OCI-LY7 (cell line): Measurements from ENCODE around the gene FLNC. TPM values are rescaled to one million over a fixed set of nuclear protein-coding genes. Genes with fewer than 3 reads are reported as not detected.

Experiments
- BruUV-seq: library from RNA; stranded (reverse); fragments of 400-500 nt; replicated peaks from 2 replicates; lab custom pipeline; 2021; lab: Mats Ljungman, UMichigan
- CTCF ChIA-PET: fragments of 300-600 bp; sonication (Branson Sonifier 250); formaldehyde crosslinking; loops from one replicate; lab custom pipeline; 2022; ENCODE audit warnings: antibody characterized with exemption; ENCODE audit not compliant: unreplicated experiment; lab: Charles Lee
- POLR2A ChIA-PET: fragments of 300-600 bp; sonication (Branson Sonifier 250); formaldehyde crosslinking; loops from one replicate; lab custom pipeline; 2022; ENCODE audit warnings: antibody characterized with exemption; lab: Charles Lee
- DNase-seq: peaks from one replicate; pipeline ENCODE4 v3.0.0-alpha.2; 2015; ENCODE audit warnings: low spot score
- H2AFZ ChIP-seq: fragments of 200-600 bp; sonication (generic), shearing (Covaris generic); 2 replicates; pipeline ENCODE4 v1.6.1; 2014; ENCODE audit warnings: mild to moderate bottlenecking, antibody characterized with exemption, low read length, moderate library complexity
- H3K27ac ChIP-seq: fragments of 200-600 bp; sonication (generic); 2 replicates; pipeline ENCODE4 v1.5.1; 2014; ENCODE audit warnings: mixed run types, low read depth, mild to moderate bottlenecking, moderate library complexity, low read length, inconsistent platforms; ENCODE audit not compliant: poor library complexity, severe bottlenecking
- H3K36me3 ChIP-seq: fragments of 200-600 bp; sonication (generic); 2 replicates; pipeline ENCODE4 v1.6.1; 2014; ENCODE audit warnings: mild to moderate bottlenecking, antibody characterized with exemption, low read length, moderate library complexity, mixed read lengths; ENCODE audit not compliant: insufficient read depth
- H3K4me1 ChIP-seq: fragments of 200-600 bp; sonication (generic); 2 replicates; pipeline ENCODE4 v1.5.1; 2014; ENCODE audit warnings: mild to moderate bottlenecking, low read length; ENCODE audit not compliant: insufficient read depth, poor library complexity, severe bottlenecking
- H3K4me2 ChIP-seq: fragments of 200-600 bp; sonication (generic); 2 replicates; pipeline ENCODE4 v1.6.1; 2014; ENCODE audit warnings: mild to moderate bottlenecking, low read length
- H3K4me3 ChIP-seq: fragments of 200-600 bp; sonication (generic); 2 replicates; pipeline ENCODE4 v1.5.1; 2014; ENCODE audit warnings: mild to moderate bottlenecking, low read depth, low read length; ENCODE audit not compliant: poor library complexity, severe bottlenecking
- H3K79me2 ChIP-seq: fragments of 200-600 bp; sonication (generic); 2 replicates; pipeline ENCODE4 v1.6.1; 2016; ENCODE audit warnings: low read depth, mild to moderate bottlenecking, low read length, moderate library complexity, mixed read lengths; ENCODE audit not compliant: insufficient read depth
- H3K9me2 ChIP-seq: fragments of 200-600 bp; sonication (generic); 2 replicates; pipeline ENCODE4 v1.6.1; 2016; ENCODE audit warnings: mild to moderate bottlenecking, low read length, mixed read lengths; ENCODE audit not compliant: insufficient read depth
- H3K9me3 ChIP-seq: fragments of 200-600 bp; sonication (generic); 2 replicates; pipeline ENCODE4 v1.6.1; 2014; ENCODE audit warnings: mild to moderate bottlenecking, mixed run types, low read length, mixed read lengths
- H4K20me1 ChIP-seq: fragments of 200-600 bp; sonication (generic); 2 replicates; pipeline ENCODE4 v1.6.1; 2014; ENCODE audit warnings: mild to moderate bottlenecking, antibody characterized with exemption, low read length, moderate library complexity, mixed read lengths; ENCODE audit not compliant: insufficient read depth
- EZH2phosphoT487 ChIP-seq: fragments of 200-600 bp; sonication (generic); IDR thresholded peaks from 2 replicates; pipeline ENCODE4 v1.6.1; 2018; ENCODE audit warnings: low read depth, borderline replicate concordance, mild to moderate bottlenecking, mixed run types, antibody characterized with exemption, low read length, moderate library complexity, mixed read lengths
- intact Hi-C: fragments of 100-400 bp; cut with micrococcal nuclease; formaldehyde crosslinking; loops from one replicate; pipeline ENCODE4 v1.10.0; 2022; ENCODE audit not compliant: unreplicated experiment
- total RNA-seq, 2 experiments: library from RNA; depleted of rRNA in 1 of 2; stranded (reverse); fragments of >200 nt in 1 of 2; shearing (Covaris generic) in 1 of 2; gene quantifications; 2 replicates each; pipeline ENCODE4 v1.2.3, GENCODE V29; 2014 to 2022
- TF ChIP-seq, protein P1 (sequence below): fragments of 200-600 bp; sonication (generic); conservative IDR thresholded peaks from 2 replicates; pipeline ENCODE4 v1.5.1; 2014; ENCODE audit warnings: mild to moderate bottlenecking, antibody characterized with exemption, low read length, moderate library complexity, mixed read lengths

The FLNC gene
- total RNA-seq, 2 experiments from 2014 or later, result 0.03 to 0.06 TPM

DNA sequence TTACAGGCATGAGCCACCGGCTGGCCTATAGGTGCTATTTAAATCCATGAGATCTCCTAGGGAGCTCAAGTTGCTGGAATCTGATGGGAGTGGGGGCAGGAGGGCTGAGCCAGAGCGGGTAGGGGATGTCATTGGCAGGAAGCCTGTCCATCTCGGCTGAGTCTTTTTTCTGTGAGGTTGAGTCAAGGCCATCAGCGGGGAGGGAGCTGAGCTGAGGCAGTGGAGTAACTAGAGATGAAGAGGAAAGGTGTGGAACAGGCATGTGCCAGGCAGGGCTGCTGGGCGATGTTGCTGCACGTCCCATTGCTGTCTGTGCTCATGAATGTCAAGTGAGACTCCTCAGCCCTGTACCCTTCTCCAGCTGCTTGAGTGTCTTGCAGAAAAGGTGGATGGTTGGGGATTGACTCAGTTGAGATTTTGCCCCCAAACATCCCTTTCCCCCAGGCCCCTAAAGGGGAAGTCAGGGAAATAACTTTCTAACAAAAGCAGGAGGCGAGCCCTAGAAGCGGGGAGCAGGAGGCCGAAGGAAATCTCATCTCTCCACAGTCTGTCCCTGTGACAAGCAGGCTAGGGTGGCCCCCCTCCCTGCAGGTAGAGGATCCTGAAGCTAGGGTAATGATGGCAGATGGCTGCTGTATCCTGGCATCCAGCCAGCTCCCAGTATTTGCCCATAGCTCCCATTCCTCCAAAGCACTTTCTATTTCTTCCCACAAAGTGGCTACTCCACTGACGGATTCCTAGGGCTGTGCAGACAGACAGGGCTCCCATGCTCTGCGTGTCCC lies 37.8 kb downstream of the FLNC start:
- no peak overlapping the region for H3K27ac ChIP-seq
- H3K79me2 ChIP-seq, result peaks cover 18% of the 10 kb centered on the region
- intact Hi-C loops, result no loop called here
- peaks cover 4% of the 10 kb centered on the region; the same call in 1 of the 2 replicates for H4K20me1 ChIP-seq
- POLR2A ChIA-PET, result no interaction called here
- DNase-seq, result no peak
- TF ChIP-seq, protein P1, sequence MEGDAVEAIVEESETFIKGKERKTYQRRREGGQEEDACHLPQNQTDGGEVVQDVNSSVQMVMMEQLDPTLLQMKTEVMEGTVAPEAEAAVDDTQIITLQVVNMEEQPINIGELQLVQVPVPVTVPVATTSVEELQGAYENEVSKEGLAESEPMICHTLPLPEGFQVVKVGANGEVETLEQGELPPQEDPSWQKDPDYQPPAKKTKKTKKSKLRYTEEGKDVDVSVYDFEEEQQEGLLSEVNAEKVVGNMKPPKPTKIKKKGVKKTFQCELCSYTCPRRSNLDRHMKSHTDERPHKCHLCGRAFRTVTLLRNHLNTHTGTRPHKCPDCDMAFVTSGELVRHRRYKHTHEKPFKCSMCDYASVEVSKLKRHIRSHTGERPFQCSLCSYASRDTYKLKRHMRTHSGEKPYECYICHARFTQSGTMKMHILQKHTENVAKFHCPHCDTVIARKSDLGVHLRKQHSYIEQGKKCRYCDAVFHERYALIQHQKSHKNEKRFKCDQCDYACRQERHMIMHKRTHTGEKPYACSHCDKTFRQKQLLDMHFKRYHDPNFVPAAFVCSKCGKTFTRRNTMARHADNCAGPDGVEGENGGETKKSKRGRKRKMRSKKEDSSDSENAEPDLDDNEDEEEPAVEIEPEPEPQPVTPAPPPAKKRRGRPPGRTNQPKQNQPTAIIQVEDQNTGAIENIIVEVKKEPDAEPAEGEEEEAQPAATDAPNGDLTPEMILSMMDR, result no peak
- H3K9me2 ChIP-seq, result no peaks in the 10 kb centered on the region
- peaks cover 42% of the 10 kb centered on the region for H3K4me1 ChIP-seq
- no TSS peak for BruUV-seq
- CTCF ChIA-PET, result no interaction called here
- H3K4me2 ChIP-seq, result no peak overlapping the region
- H3K4me3 ChIP-seq, result no peak overlapping the region
- peaks cover 20% of the 10 kb centered on the region; the same call in 1 of the 2 replicates for H3K36me3 ChIP-seq
- no peak overlapping the region for H2AFZ ChIP-seq
- no peaks in the 10 kb centered on the region for H3K9me3 ChIP-seq

DNA sequence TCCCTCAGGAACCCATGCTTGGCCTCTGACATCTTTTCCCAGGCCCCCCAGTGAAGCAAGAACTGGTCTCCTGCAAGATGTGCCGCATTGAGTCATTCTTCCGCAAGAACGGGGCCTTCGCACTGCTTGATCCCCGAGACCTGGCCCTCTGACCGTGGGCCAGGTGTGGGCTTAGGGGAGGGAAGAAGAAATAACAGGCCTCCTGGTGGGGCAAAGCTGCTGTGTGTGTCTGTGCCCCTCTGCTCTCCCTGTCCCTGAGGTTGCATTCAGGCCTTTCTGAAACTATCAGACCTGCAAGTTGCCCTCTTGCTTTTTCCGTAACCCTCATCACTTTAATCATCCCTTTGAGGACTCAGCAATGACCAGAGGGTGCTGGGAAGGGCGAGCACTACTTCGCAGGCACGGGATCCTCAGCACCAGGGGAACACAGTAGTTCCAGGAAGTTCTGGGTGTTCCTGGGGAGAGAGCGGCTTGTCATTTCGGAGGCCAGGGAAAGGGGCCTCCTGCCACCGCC lies 38.5 kb downstream of the FLNC start:
- H3K4me1 ChIP-seq, result peaks cover 41% of the 10 kb centered on the region
- peaks cover 3% of the 10 kb centered on the region; the same call in 1 of the 2 replicates for H4K20me1 ChIP-seq
- H2AFZ ChIP-seq, result no peak overlapping the region
- no peak overlapping the region for H3K27ac ChIP-seq
- TF ChIP-seq EZH2phosphoT487, result no peak
- TF ChIP-seq, protein P1, result no peak
- no peaks in the 10 kb centered on the region for H3K9me2 ChIP-seq
- peaks cover 11% of the 10 kb centered on the region for H3K79me2 ChIP-seq
- no TSS peak for BruUV-seq
- H3K9me3 ChIP-seq, result no peaks in the 10 kb centered on the region
- POLR2A ChIA-PET, result no interaction called here
- DNase-seq, result no peak
- intact Hi-C loops, result no loop called here
- H3K36me3 ChIP-seq, result peaks cover 20% of the 10 kb centered on the region; the same call in 1 of the 2 replicates
- H3K4me2 ChIP-seq, result peak overlapping the region; percentile 63
- peak overlapping the region; percentile 45 for H3K4me3 ChIP-seq
- CTCF ChIA-PET, result no interaction called here
